Cardiac muscle cell (in vitro differentiated cells and primary cell): ENCODE measurements around the gene EFCAB11. TPM values are rescaled to one million over a fixed set of nuclear protein-coding genes. Genes with fewer than 3 reads are reported as not detected.

Experiments
- DNase-seq, 2 donors: peaks; one replicate each; pipeline versions ENCODE4 v3.0.0 to v3.0.0-alpha.2; 2010 to 2017; ENCODE audit warnings: low read depth in 1 of 2, low spot score in 1 of 2
- H3K27ac ChIP-seq: fragments of 200-600 bp; sonication (generic); 2 replicates; pipeline ENCODE4 v1.5.1; 2016
- H3K27me3 ChIP-seq: fragments of 200-600 bp; sonication (generic); 2 replicates; pipeline ENCODE4 v1.6.0; 2016; ENCODE audit warnings: control low read depth
- H3K36me3 ChIP-seq: fragments of 200-600 bp; sonication (generic); 2 replicates; pipeline ENCODE4 v1.5.1; 2016; ENCODE audit warnings: control low read depth
- H3K4me1 ChIP-seq: fragments of 200-600 bp; sonication (generic); 2 replicates; pipeline ENCODE4 v1.8.1; 2017; ENCODE audit warnings: low read depth, mild to moderate bottlenecking, mixed run types
- H3K4me3 ChIP-seq: fragments of 200-600 bp; sonication (generic); 2 replicates; pipeline ENCODE4 v1.5.1; 2016; ENCODE audit warnings: mild to moderate bottlenecking
- H3K9me3 ChIP-seq: fragments of 200-600 bp; sonication (generic); 2 replicates; pipeline ENCODE4 v1.5.1; 2017; ENCODE audit warnings: low read depth, mild to moderate bottlenecking, control low read depth
- CTCF ChIP-seq: IDR thresholded peaks from 2 replicates; pipeline ENCODE4 v1.5.1; 2012; ENCODE audit warnings: low read depth, mild to moderate bottlenecking, low read length
- polyA plus RNA-seq: library from polyadenylated mRNA; unstranded; fragments of >200 nt; fragmentation: Nextera tagmentation; extraction: Ambion mirVana; gene quantifications from 2 replicates; pipeline ENCODE4 v1.2.1, GENCODE V29; 2016
- total RNA-seq: library from RNA; depleted of rRNA; stranded (reverse); fragments of >200 nt; gene quantifications from 2 replicates; pipeline ENCODE4 v1.2.3, GENCODE V29; 2016

The EFCAB11 gene
- total and polyA plus RNA-seq, 2 experiments from 2014 or later, result 12.3 to 20.3 TPM

GRCh38 chr14:89760086-89760485 lies 194.4 kb downstream of the EFCAB11 start:
- no peak for TF ChIP-seq CTCF
- H3K4me1 ChIP-seq, result no peaks in the 10 kb centered on the region

GRCh38 chr14:89757313-89757939 lies 197.1 kb downstream of the EFCAB11 start:
- Histone ChIP-seq H3K27ac (no peak overlapping the region), H3K4me1 (no peaks in the 10 kb centered on the region), H3K27me3 (no peaks in the 10 kb centered on the region), H3K4me3 (no peak overlapping the region), H3K9me3 (no peaks in the 10 kb centered on the region), H3K36me3 (no peaks in the 10 kb centered on the region)
- DNase-seq, result no peak
- TF ChIP-seq CTCF, result no peak

More at GRCh38 chr14:89760086-89760485, 194.4 kb downstream of the EFCAB11 start:
- Histone ChIP-seq H3K9me3 (no peaks in the 10 kb centered on the region), H3K27ac (no peak overlapping the region), H3K36me3 (no peaks in the 10 kb centered on the region), H3K4me3 (no peak overlapping the region), H3K27me3 (no peaks in the 10 kb centered on the region)
- DNase-seq, result no peak

GRCh38 chr14:89755816-89756215 lies 198.7 kb downstream of the EFCAB11 start:
- Histone ChIP-seq H3K9me3 (no peaks in the 10 kb centered on the region), H3K4me3 (no peak overlapping the region), H3K27me3 (no peaks in the 10 kb centered on the region), H3K4me1 (no peaks in the 10 kb centered on the region), H3K36me3 (no peaks in the 10 kb centered on the region), H3K27ac (no peak overlapping the region)
- no peak for TF ChIP-seq CTCF
- no peak for DNase-seq

- H3K27ac ChIP-seq, result no peak overlapping the region
- DNase-seq, result no peak
- no peaks in the 10 kb centered on the region for H3K9me3 ChIP-seq
- no peaks in the 10 kb centered on the region for H3K4me1 ChIP-seq
- TF ChIP-seq CTCF, result no peak
- H3K4me3 ChIP-seq, result no peak overlapping the region
- no peaks in the 10 kb centered on the region for H3K36me3 ChIP-seq
- H3K27me3 ChIP-seq, result no peaks in the 10 kb centered on the region
Observed at GRCh38 chr14:89753828-89754412, 200.6 kb downstream of the EFCAB11 start.

GRCh38 chr14:89750908-89751392 lies 203.6 kb downstream of the EFCAB11 start:
- Histone ChIP-seq H3K27ac (no peak overlapping the region), H3K4me1 (no peaks in the 10 kb centered on the region), H3K9me3 (no peaks in the 10 kb centered on the region), H3K4me3 (no peak overlapping the region), H3K27me3 (no peaks in the 10 kb centered on the region), H3K36me3 (no peaks in the 10 kb centered on the region)
- no peak for DNase-seq
- no peak for TF ChIP-seq CTCF
